Peyer's patch (tissue), 4 donors: ENCODE data around the gene MRGPRG. TPM values are rescaled to one million over a fixed set of nuclear protein-coding genes. Genes with fewer than 3 reads are reported as not detected.

ENCODE experiments used
- DNase-seq, 3 donors: peaks; one replicate each; pipeline ENCODE4 v3.0.0-alpha.2; 2017 to 2019
- H3K27ac ChIP-seq, 4 donors: fragments of 200-600 bp; sonication (generic); one replicate each; pipeline ENCODE4 v1.5.1; 2016 to 2019
- H3K27me3 ChIP-seq, 2 donors: fragments of 200-600 bp; sonication (generic); one replicate each; pipeline ENCODE4 v1.5.1; 2019
- H3K36me3 ChIP-seq, 3 donors: fragments of 200-600 bp; sonication (generic); one replicate each; pipeline ENCODE4 v1.5.1; 2016 to 2019
- H3K4me1 ChIP-seq, 4 donors: fragments of 200-600 bp; sonication (generic); one replicate each; pipeline ENCODE4 v1.5.1; 2016 to 2019
- H3K4me3 ChIP-seq, 4 donors: fragments of 200-600 bp; sonication (generic); 1 replicate in 3 of 4; 2 replicates in 1 of 4; pipeline ENCODE4 v1.5.1; 2016 to 2019; ENCODE audit warnings: mild to moderate bottlenecking in 1 of 4
- H3K9me3 ChIP-seq, 4 donors: fragments of 200-600 bp; sonication (generic); one replicate each; pipeline ENCODE4 v1.5.1; 2016 to 2019; ENCODE audit warnings: mild to moderate bottlenecking in 1 of 4
- POLR2A ChIP-seq, 2 donors: fragments of 450-650 bp; IDR thresholded peaks; one replicate each; pipeline ENCODE4 v1.5.1; 2017; ENCODE audit warnings: antibody characterized with exemption in 2 of 2, mild to moderate bottlenecking in 2 of 2, moderate library complexity in 2 of 2
- total RNA-seq, 4 donors: library from RNA; depleted of rRNA; stranded (reverse); fragments of >200 nt; gene quantifications; one replicate each; pipeline ENCODE4 v1.1.0, GENCODE V29; 2016
- TF ChIP-seq, protein P1 (sequence below), 6 experiments: fragments of 450-650 bp in 4 of 6; fragments of 200-600 bp in 2 of 6; sonication (generic) in 1 of 6; IDR thresholded peaks; one replicate each; pipeline ENCODE4 v1.5.1; 2017 to 2019; ENCODE audit warnings: antibody characterized with exemption in 6 of 6, mild to moderate bottlenecking in 3 of 6, moderate library complexity in 1 of 6

The MRGPRG gene
- total RNA-seq, 4 donors from 2014 or later: not detected

GRCh38 chr11:3201677-3202181, 16.9 kb downstream of the MRGPRG start:
- DNase-seq: peak in 1 of 3 donors; percentile 43
- Histone ChIP-seq H3K27ac (no peak overlapping the region), H3K27me3 (peaks cover 0 to 9% of the 10 kb centered on the region in 2 donors), H3K4me3 (no peak overlapping the region), H3K36me3 (no peaks in the 10 kb centered on the region), H3K9me3 (no peaks in the 10 kb centered on the region), H3K4me1 (peaks cover 0 to 15% (median 0%) of the 10 kb centered on the region in 4 donors)
- no peak for TF ChIP-seq POLR2A (IDR thresholded peaks at IDR 0.05)
- TF ChIP-seq, protein P1, sequence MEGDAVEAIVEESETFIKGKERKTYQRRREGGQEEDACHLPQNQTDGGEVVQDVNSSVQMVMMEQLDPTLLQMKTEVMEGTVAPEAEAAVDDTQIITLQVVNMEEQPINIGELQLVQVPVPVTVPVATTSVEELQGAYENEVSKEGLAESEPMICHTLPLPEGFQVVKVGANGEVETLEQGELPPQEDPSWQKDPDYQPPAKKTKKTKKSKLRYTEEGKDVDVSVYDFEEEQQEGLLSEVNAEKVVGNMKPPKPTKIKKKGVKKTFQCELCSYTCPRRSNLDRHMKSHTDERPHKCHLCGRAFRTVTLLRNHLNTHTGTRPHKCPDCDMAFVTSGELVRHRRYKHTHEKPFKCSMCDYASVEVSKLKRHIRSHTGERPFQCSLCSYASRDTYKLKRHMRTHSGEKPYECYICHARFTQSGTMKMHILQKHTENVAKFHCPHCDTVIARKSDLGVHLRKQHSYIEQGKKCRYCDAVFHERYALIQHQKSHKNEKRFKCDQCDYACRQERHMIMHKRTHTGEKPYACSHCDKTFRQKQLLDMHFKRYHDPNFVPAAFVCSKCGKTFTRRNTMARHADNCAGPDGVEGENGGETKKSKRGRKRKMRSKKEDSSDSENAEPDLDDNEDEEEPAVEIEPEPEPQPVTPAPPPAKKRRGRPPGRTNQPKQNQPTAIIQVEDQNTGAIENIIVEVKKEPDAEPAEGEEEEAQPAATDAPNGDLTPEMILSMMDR (IDR thresholded peaks at IDR 0.05): no peak

- Histone ChIP-seq H3K4me3 (no peak overlapping the region), H3K4me1 (peaks cover 0 to 15% (median 0%) of the 10 kb centered on the region in 4 donors), H3K27me3 (peaks cover 0 to 9% of the 10 kb centered on the region in 2 donors), H3K27ac (no peak overlapping the region), H3K36me3 (no peaks in the 10 kb centered on the region), H3K9me3 (no peaks in the 10 kb centered on the region)
- DNase-seq: no peak
- TF ChIP-seq POLR2A (IDR thresholded peaks at IDR 0.05): no peak
- TF ChIP-seq, protein P1 (IDR thresholded peaks at IDR 0.05): no peak
These were observed 17.5 kb downstream of the MRGPRG start for GRCh38 chr11:3201112-3201581.

GRCh38 chr11:3200388-3201111, 18.1 kb downstream of the MRGPRG start:
- no peaks in the 10 kb centered on the region for H3K36me3 ChIP-seq
- H3K4me3 ChIP-seq: no peak overlapping the region
- no peaks in the 10 kb centered on the region for H3K9me3 ChIP-seq
- TF ChIP-seq POLR2A (IDR thresholded peaks at IDR 0.05): no peak
- TF ChIP-seq, protein P1 (IDR thresholded peaks at IDR 0.05): no peak
- peaks cover 0 to 13% (median 0%) of the 10 kb centered on the region in 4 donors for H3K4me1 ChIP-seq
- H3K27ac ChIP-seq: no peak overlapping the region
- H3K27me3 ChIP-seq: peaks cover 0 to 9% of the 10 kb centered on the region in 2 donors
- peak in 1 of 3 donors; percentile 36 for DNase-seq

GRCh38 chr11:3199537-3200295, 18.9 kb downstream of the MRGPRG start:
- TF ChIP-seq, protein P1 (IDR thresholded peaks at IDR 0.05): no peak
- TF ChIP-seq POLR2A (IDR thresholded peaks at IDR 0.05): no peak
- peak in 1 of 3 donors; percentile 18 for DNase-seq
- Histone ChIP-seq H3K27ac (no peak overlapping the region), H3K4me1 (peaks cover 0 to 6% (median 0%) of the 10 kb centered on the region in 4 donors), H3K36me3 (no peaks in the 10 kb centered on the region), H3K9me3 (no peaks in the 10 kb centered on the region), H3K4me3 (no peak overlapping the region), H3K27me3 (peaks cover 0 to 9% of the 10 kb centered on the region in 2 donors)

DNA sequence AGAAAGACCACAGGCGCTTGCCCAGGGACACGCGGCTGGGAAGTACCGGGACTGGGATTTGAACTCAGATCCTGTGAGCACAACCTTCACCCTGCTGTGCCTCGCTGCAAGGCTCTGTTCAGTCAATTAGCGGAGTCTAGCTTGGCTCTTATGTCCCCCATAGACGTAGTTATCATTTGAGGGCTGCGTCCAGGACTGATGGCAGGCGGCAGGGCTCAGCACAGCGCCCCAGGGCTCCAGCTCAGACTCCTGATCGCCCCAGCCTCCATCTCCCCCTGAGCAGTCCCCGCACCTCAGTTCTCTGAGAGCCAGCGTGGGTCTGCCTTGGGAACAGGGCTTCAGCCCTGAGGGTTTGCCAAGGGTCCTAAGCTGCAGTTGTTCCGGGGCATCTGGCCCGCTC, 19.8 kb downstream of the MRGPRG start:
- no peaks in the 10 kb centered on the region for H3K9me3 ChIP-seq
- H3K36me3 ChIP-seq: no peaks in the 10 kb centered on the region
- peaks cover 0 to 9% of the 10 kb centered on the region in 2 donors for H3K27me3 ChIP-seq
- H3K4me1 ChIP-seq: peaks cover 0 to 6% (median 0%) of the 10 kb centered on the region in 4 donors
- H3K27ac ChIP-seq: no peak overlapping the region
- no peak for DNase-seq
- H3K4me3 ChIP-seq: no peak overlapping the region
- TF ChIP-seq, protein P1 (IDR thresholded peaks at IDR 0.05): no peak
- TF ChIP-seq POLR2A (IDR thresholded peaks at IDR 0.05): no peak
